Thoracic aorta endothelial cell (primary cell): ENCODE data around the gene MIA2. TPM values are rescaled to one million over a fixed set of nuclear protein-coding genes. Genes with fewer than 3 reads are reported as not detected.

Experiments used
- total RNA-seq: library from RNA; depleted of rRNA; stranded (reverse); fragments of >200 nt; gene quantifications from 2 replicates; pipeline ENCODE4 v1.2.3, GENCODE V29; 2012

MIA2 gene
- 20.5 and 20.7 TPM in 2 replicates for total RNA-seq

GRCh38 chr14:39233680-39234326 lies at the start of gene MIA2:
Gene MIA2 (plus strand): TSS chr14:39233915. CDS start chr14:39234115, 200 bp downstream.

GRCh38 chr14:39432179-39432618 lies 198.5 kb downstream of the MIA2 start, which contains the start of gene FBXO33:
Gene FBXO33 (minus strand): TSS chr14:39432433. CDS start chr14:39432162, 271 bp downstream.

Other genes starting within 250 kb of the MIA2 start
- gene SEC23A, start 130.7 kb upstream of the MIA2 start, total RNA-seq = 322 and 385 TPM in 2 replicates
- 35.4 and 42.2 TPM in 2 replicates for gene GEMIN2, start 119.6 kb upstream of the MIA2 start, total RNA-seq
- gene TRAPPC6B, start 63.6 kb upstream of the MIA2 start, total RNA-seq = 27.8 and 30.6 TPM in 2 replicates
- 38.4 and 45.1 TPM in 2 replicates for gene PNN, start 58.7 kb upstream of the MIA2 start, total RNA-seq
- 12.0 and 13.9 TPM in 2 replicates for gene FBXO33, start 198.5 kb downstream of the MIA2 start, total RNA-seq